Subcutaneous preadipocyte (primary cell): ENCODE data around the gene GSTT2B. TPM values are rescaled to one million over a fixed set of nuclear protein-coding genes. Genes with fewer than 3 reads are reported as not detected.

Experiments
- total RNA-seq: library from RNA; depleted of rRNA; stranded (reverse); fragments of >200 nt; gene quantifications from 2 replicates; pipeline ENCODE4 v1.2.3, GENCODE V29; 2012

Gene GSTT2B
- total RNA-seq, result 0.39 and 8.5 TPM in 2 replicates

DNA sequence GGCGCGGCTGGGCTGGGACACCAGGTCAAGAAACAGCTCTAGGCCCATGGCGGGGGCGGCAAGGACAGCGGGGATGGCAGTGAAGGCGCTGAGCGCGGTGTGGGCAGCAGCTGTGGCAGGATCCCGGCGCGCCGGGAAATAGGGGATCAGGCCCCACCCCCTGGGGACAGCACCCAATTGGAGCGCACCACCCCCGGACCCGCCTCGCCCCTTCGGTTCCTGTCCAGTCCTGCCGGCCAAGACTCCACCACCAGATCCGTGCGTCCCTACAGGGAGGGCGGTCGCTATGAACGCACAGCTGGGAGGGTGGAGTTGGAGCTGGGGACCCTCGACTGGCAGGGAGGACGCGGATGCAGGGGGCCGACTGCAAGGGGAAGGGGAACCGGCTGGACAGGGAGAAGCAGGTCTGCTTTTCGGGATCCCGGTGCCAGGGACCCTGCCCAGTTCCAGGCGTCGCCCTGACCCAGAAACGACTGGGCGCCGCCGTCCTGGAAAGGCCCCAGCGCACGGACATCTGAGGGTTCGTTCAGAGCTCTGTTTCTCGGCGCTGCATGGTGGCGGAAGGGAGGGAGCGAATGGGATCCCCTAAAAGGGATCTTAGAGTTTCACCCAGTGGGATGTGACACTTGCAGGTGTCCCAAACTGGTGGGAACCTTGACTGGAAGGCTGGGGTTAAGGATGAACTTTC lies at the start of gene GSTT2B:
Gene GSTT2B, minus strand, starts transcription at position 112 of the 688 bp plus-strand sequence. Its CDS starts 64 bp downstream, at position 48.

GRCh38 chr22:24005201-24005600 lies 44.2 kb upstream of the GSTT2B start, which contains the start of gene GSTT4:
Gene GSTT4, minus strand, starts transcription at chr22:24005453. Its CDS starts 97 bp downstream, at chr22:24005356.

GRCh38 chr22:23979557-23980240 lies 18.7 kb upstream of the GSTT2B start, which contains the start of gene GSTT2:
Gene GSTT2, plus strand, starts transcription at chr22:23980134.

DNA sequence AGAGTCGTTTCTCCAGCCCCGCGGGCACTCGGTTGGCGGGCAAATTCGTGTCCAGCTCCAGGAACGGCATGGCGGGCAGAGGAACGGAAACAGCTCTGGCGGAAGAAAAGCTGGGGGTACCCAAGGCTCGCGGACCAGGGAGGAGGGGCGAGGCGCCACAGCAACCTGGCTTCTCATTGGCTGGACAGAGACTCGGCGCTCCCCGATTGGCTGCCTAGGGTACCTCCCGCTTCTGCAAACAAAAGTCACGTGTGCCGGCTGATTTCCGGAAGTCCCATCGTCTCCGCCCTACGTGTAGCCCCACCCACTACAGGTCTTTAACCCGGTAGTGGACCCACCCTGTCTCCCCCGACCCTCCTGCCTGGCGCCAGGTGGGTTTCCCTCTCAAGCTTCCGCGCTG lies 13.3 kb upstream of the GSTT2B start, which contains the start of gene DDT:
Gene DDT, minus strand, starts transcription at position 97 of the 400 bp plus-strand sequence. Its CDS starts 27 bp downstream, at position 70.

GRCh38 chr22:23966568-23966967 lies 5.6 kb upstream of the GSTT2B start, which contains the start of gene DDTL:
Gene DDTL, plus strand, starts transcription at chr22:23966888. Its CDS starts 27 bp downstream, at chr22:23966915.

Other genes starting within 250 kb of the GSTT2B start
- 3.3 and 4.9 TPM in 2 replicates for gene ZNF70, start 210.1 kb downstream of the GSTT2B start, total RNA-seq
- gene VPREB3, start 206.8 kb downstream of the GSTT2B start, total RNA-seq, result not detected in 2 replicates
- not detected in 2 replicates for gene C22orf15, start 198.2 kb downstream of the GSTT2B start, total RNA-seq
- gene CHCHD10, start 193.2 kb downstream of the GSTT2B start, total RNA-seq, result 1.1 and 10.9 TPM in 2 replicates
- gene MMP11, start 188.3 kb downstream of the GSTT2B start, total RNA-seq, result 2.9 and 3.3 TPM in 2 replicates
- gene SMARCB1, start 174.2 kb downstream of the GSTT2B start, total RNA-seq, result 53.0 and 58.8 TPM in 2 replicates
- 0.37 and 1.6 TPM in 2 replicates for gene DERL3, start 122.2 kb downstream of the GSTT2B start, total RNA-seq
- 6.2 and 6.3 TPM in 2 replicates for gene SLC2A11, start 103.3 kb downstream of the GSTT2B start, total RNA-seq
- gene MIF, start 66.8 kb downstream of the GSTT2B start, total RNA-seq, result 204 and 431 TPM in 2 replicates
- gene DDTL, start 5.7 kb upstream of the GSTT2B start, total RNA-seq, result 3.7 TPM in 2 replicates
- 99.7 and 132 TPM in 2 replicates for gene DDT, start 13.2 kb upstream of the GSTT2B start, total RNA-seq
- 0.73 TPM in 1 of 2 replicates, not detected in the other for gene GSTT2, start 18.9 kb upstream of the GSTT2B start, total RNA-seq
- not detected in 2 replicates for gene GSTT4, start 44.3 kb upstream of the GSTT2B start, total RNA-seq
- 55.5 and 63.1 TPM in 2 replicates for gene CABIN1, start 50.1 kb upstream of the GSTT2B start, total RNA-seq
- 2.9 and 15.6 TPM in 2 replicates for gene SUSD2, start 220.3 kb upstream of the GSTT2B start, total RNA-seq